Stimulated activated naive CD4-positive, alpha-beta T cell treated with Interleukin-2 at 50 U/mL for 16 hours (primary cell): ENCODE results near the gene GMPPB.
"Not testable (repeated sequence)": the region's sequence is repeated elsewhere in the genome, so short reads cannot be mapped to it uniquely, and the experiment has no call there.

ENCODE experiments used
- DNase-seq: peaks from one replicate; lab custom pipeline; 2025; lab: John Stamatoyannopoulos, UW

GMPPB gene

GRCh38 chr3:49713336-49714105 is 10.2 kb downstream of the GMPPB start:
- DNase-seq: no peak

DNA sequence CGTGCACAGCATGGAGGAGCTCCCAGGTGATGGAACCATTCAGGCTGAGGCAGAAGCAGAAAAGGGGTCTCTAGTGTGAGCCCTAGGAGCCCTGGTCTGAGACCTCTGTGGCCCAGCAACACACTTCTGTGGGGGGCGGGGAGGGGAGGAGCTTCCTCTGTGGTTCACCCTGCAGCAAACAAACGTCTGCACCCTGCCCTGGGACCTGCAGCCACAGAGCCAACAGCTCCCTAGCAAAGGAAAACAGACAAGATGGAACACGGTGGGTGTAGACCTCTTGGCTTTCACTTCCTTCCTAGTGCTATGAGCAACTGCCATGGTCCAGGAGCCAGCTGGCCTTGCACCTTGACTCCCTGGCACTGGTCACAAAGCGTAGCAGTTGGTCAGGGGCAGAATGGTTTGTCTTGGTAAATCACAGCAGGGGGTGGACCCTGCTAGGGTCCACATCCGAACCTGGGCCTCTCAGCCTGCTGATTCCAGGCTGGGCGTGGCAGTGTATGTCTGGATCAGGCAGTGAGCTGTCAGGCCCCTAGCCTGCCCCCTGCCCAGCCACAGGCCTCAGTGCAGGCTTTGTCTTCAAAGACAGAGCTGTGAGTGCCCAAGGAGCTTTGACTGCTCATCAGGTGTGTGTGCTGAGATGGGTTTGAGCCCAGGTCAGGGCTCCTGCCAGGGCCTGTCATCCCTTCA is 11.0 kb downstream of the GMPPB start:
- no peak for DNase-seq

DNA sequence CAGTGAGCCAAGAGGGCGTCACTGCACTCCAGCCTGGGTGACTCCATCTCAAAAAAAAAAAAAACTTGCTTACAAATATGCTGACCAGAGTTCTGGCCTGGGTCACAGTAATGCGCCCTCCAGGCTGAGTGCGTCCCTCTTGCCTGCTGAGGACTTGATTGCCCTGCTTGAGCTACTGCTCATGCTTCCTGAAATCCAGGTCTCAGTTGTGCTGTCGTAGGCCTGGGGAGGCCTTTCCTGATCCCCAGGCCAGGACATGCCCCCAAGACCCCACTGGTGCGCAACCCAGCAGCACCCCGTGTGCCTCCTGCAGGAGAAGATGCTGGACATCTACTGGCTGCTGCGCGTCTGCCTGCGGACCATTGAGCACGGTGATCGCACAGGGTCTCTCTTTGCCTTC is 11.6 kb downstream of the GMPPB start:
- DNase-seq: no peak

DNA sequence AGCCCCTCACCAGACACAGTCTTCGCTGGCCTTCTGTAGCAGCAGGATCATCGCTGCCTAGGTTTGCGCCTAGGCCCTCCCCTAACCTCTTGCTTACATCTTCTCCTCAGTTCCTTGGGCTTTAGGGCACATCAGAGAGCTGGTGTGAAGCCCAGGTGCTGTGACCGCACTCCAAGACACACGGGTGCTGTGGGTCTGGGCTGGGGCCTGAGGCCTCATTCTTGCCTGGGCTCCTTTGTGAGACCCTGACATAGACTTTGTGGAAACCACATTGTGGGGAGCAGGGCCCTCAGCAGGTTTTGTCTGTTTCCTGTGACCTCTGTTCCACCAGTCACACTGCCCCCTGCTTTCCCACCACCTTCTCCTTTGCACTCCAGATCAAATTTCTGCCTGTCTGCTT is 12.3 kb downstream of the GMPPB start:
- DNase-seq: no peak

DNA sequence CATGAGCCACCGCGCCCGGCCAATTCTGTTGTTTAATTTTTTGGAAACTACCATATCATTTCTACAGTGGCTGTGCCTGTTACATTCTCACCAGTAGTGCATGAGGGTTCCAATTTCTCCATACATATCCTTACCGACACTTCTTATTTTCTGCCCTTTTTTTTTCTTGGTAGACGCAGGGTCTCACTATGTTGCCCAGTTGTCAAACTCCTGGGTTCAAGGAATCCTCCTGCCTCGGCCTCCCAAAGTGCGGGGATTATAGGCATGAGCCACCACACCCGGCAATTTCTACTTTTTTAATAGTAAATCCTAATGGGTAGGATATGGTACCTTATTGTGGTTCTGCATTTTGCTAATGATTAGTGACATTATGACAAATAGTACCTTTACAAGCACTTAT is 13.9 kb downstream of the GMPPB start:
- DNase-seq: no peak

GRCh38 chr3:49707113-49707480 is 16.7 kb downstream of the GMPPB start:
- no peak for DNase-seq

DNA sequence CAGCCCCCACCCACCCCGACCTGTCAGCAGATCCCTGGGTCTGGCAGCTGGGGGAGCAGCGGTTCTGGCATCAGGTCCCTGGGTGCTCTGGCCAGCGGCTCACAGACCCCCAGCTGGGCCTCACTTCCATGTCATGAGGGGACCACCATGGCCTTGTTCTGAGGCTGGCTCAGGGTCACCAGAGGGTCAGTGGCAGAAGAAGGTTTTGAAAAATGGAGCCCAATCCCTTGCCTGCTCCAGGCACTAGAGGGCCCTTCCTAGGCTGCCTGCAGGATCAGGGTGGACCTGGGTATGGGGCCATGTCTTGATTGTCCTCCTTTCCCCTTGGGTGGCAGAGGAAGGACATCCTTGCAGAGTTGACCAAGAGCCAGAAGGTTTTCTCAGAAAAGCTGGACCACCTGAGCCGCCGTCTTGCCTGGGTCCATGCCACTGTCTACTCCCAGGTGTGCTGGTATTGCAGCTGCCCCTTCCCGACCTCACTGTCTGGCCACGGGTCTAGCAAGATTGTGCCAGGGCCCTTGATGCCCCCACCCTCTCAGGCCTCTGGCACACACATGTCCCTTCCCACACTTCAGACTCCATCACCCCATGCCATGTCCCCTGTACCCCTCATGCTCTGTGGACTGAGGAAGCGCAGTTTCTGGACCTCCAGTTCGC is 17.2 kb downstream of the GMPPB start:
- DNase-seq: no peak

DNA sequence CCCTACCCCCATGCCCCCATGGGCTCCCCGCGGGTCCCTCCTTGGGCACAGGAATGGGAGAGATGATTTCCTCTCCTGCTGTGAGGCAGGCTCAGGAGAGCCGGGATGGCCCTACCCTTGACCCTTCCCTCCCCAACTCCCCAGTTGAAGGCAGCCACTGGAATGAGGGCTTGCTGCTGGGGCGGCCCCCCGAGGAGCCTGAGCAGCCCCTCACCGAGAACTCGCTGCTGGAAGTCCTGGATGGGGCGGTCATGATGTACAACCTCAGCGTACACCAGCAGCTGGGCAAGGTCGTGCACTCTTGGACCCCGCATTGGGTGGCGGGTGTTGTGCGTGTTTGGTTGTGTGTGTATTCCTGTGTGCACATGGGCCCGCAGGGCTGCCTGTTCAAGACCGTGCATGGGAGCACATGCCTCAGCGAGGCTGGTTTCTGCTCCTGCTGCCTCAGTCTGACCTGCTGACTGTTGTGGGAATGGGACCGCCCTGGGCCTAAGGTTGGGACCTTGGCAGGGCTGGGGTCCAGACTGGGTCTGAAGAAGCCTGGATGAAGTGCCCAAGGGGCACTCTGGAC is 18.3 kb downstream of the GMPPB start:
- DNase-seq: no peak

GRCh38 chr3:49704629-49705028 is 19.1 kb downstream of the GMPPB start:
- DNase-seq: no peak

GRCh38 chr3:49703956-49704355 is 19.8 kb downstream of the GMPPB start:
- no peak for DNase-seq

DNA sequence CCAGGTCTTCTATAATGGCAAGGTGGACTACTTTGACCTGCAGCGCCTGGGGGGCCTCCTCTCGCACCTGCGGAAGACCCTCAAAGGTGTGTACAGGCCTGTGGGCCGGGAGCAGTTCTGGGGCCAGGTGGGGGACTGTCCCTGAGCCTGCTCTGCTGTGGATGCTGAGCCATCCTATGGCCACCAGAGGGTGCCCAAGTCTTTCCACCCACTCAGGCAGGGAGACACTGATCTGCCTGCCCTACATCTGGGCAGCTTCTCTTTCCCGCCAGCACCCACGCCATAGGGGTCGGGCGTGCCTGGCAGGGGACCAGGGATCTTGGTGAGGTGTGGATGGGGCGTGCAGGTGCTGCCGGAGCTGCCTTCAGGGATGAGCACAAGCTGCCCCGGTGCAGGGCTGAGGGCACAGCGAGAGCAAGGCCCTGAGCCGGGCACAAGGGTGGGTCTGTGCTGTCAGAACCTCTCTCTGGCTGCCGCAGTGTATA is 20.3 kb downstream of the GMPPB start:
- DNase-seq: peak; percentile 52

DNA sequence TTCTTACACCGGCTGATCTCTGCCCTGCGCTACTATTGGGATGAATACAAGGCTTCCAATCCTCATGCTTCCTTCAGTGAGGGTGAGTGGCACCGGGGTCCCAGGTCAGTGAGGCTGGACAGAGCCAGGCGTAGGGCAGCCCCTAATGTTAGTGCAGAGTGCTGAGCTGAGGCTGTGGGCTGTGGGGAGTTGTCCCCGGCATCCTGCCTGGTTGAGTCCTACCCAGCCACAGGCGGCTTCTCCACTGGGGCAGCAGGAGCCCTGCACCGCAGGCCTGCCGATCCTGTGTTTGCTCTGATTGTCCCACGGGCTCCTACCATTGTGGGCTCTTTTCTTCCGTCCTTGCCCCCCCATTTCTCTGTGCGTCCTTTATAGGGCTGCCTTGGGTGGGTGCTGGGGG is 21.1 kb downstream of the GMPPB start:
- DNase-seq: no peak

DNA sequence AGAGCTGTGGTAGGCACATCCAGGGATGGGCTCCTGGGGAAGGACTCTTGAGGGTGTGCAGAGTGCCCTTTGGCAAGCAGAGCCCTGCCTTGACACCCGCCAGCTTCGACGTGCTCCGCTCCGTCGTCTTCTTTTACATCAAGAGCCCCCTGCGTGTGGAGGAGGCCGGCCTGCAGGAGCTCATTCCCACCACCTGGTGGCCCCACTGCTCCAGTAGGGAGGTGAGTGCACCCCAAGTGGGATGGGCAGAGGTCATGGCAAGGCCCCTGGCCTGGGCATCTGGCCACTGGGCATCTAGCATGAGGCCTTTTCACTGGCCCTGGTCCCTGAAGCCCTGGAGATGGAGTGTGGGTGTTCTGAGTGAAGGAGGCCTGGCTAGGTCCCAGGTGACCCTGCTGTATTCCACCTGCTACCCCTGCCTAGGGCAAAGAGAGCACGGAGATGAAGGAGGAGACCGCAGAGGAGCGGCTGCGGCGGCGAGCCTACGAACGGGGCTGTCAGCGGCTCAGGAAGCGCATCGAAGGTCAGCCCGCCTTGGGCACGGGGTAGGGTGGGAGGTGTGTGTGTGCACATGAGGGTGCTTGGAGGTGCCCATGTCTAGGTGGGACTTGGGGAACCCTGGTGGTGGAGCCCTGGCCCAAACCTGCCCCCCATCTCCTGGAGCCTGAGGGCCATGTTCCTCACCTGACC is 22.2 kb downstream of the GMPPB start:
- DNase-seq: no peak

DNA sequence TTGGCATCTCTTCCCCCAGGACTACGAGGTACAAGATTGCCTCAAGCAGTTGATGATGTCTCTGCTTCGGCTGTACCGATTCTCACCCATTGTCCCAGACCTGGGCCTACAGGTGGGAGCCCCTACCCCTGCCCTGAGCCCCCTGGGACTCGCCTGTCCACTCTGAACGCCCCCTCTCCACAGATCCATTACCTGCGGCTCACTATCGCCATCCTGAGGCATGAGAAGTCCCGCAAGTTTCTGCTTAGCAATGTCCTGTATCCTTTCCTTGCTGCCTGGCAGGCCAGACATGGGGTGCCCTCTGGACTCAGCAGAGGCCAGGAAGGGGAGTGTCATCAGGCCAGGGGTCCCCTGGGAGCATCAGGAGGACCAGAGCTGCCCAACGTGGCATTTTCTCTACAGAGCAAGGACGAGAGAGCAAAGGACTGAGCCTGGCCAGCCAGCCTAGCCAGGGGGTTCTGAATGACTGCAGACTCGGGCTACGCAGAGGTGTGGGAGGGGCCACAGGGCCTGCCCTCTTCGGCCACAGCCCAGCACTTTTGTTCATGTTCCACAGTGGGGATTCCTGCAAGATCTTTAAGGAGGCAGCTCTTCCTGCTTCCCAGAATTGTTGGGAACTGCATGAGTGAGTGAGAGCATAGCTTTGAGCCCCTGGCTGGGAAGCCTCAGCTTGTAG is 23.2 kb downstream of the GMPPB start:
- DNase-seq: no peak

DNA sequence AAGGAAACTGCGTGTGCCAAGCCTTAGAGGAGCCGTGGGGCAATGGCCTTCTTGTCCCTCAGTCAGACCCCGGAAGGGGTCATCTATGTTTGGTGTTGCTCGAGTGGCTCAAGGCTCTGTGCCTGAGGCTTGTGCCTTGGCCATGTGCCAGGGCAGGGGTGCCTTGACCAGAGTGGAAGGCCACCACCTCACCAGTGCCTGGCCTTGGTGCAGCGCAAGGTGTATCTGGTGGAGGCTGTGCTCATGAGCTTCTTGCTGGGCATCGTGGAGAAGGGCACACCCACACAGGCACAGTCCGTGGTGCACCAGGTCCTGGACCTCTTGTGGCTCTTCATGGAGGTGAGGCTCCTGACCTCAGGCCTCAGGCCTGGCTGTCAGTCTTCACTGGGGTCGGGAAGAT is 23.7 kb downstream of the GMPPB start:
- no peak for DNase-seq

GRCh38 chr3:49699281-49699979 is 24.3 kb downstream of the GMPPB start:
- DNase-seq: no peak

- DNase-seq: not testable (repeated sequence)
Measured at GRCh38 chr3:49695350-49696015, 28.3 kb downstream of the GMPPB start.

DNA sequence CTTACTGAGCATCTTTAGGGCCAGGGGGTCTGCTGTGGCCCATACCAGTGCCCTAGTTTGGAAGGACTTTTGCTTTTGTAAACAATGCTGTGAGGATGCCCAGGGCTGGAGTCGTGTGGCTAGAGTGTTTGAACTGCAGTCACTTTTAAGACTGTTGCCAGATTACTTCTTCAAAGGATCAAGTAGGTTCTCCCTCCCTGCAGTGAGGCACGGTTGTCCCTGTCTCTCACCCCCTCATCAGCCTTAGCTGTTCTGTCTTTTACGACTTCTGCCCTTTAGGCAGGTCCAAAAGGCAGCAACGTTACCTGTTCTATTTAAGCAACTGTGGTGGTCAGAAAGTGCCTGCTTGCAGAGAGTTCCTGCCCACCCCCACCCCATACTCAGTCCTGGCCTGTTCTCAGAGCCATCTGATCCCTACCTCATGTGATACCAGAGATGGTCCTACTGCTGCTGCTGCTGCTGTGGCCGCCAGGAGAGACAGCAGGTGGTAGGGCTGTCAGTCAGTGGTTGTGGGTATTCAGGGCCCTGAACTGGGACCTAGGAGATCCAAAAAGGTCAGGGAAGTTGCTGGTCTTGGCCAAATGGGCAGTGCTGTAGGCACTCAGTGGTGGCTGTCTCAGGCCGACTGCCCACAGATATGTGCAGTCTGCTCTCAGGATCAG is 29.2 kb downstream of the GMPPB start:
- not testable (repeated sequence) for DNase-seq

GRCh38 chr3:49691481-49691880 is 32.3 kb downstream of the GMPPB start:
- not testable (repeated sequence) for DNase-seq

GRCh38 chr3:49690856-49691255 is 32.9 kb downstream of the GMPPB start:
- not testable (repeated sequence) for DNase-seq
